ENCODE data around the gene TCAIM.

GRCh38 chr3:44340058-44340395 is 1.5 kb downstream of the TCAIM start:
- TF ChIP-seq BCLAF1 (IDR thresholded peaks at IDR 0.05; ENCODE audit: borderline replicate concordance in 1 of 2, control insufficient read depth in 1 of 2, low read depth in 2 of 2, low read length in 1 of 2) = no peak
- no peak for TF ChIP-seq YY1 (IDR thresholded peaks at IDR 0.05; ENCODE audit: borderline replicate concordance in 1 of 3, control insufficient read depth in 1 of 3, extremely low read depth in 1 of 3, insufficient read depth in 3 of 3, insufficient read length in 1 of 3, insufficient replicate concordance in 2 of 3, low read depth in 1 of 3, low read length in 2 of 3)
- TF ChIP-seq ZNF121 (CRISPR knock-in tag; conservative IDR thresholded peaks at IDR 0.05) = no peak
- TF ChIP-seq E2F4 (CRISPR knock-in tag; IDR thresholded peaks at IDR 0.05; ENCODE audit: low read depth) = no peak
- no peak for TF ChIP-seq TRIM25 (IDR thresholded peaks at IDR 0.05; ENCODE audit: borderline replicate concordance)
- no peak for TF ChIP-seq RBM39 (optimal IDR thresholded peaks at IDR 0.05; ENCODE audit: low read depth, low read length)
- TF ChIP-seq POLR2A (conservative IDR thresholded peaks at IDR 0.05) = no peak
- no peak for TF ChIP-seq JUNB (CRISPR knock-in tag; conservative IDR thresholded peaks at IDR 0.05)
- TF ChIP-seq HOMEZ (CRISPR knock-in tag; IDR thresholded peaks at IDR 0.05) = no peak
- no peak for TF ChIP-seq GATA2 (CRISPR knock-in tag; IDR thresholded peaks at IDR 0.05)
- no peak for TF ChIP-seq MAX (CRISPR knock-in tag; IDR thresholded peaks at IDR 0.05)
- no peak for TF ChIP-seq PTTG1 (tag; IDR thresholded peaks at IDR 0.05; ENCODE audit: low read depth)
- no peak for TF ChIP-seq PATZ1 (CRISPR knock-in tag; IDR thresholded peaks at IDR 0.05; ENCODE audit: borderline replicate concordance)

Measured in K562 (cell line).